SKM-1 (cell line): Measurements from ENCODE around the gene NEUROG3.
"Not testable (repeated sequence)": the region's sequence is repeated elsewhere in the genome, so short reads cannot be mapped to it uniquely, and the experiment has no call there.

Experiments used
- DNase-seq: peaks from one replicate; lab custom pipeline; 2025; ENCODE audit not compliant: unreplicated experiment; lab: John Stamatoyannopoulos, UW

Gene NEUROG3

DNA sequence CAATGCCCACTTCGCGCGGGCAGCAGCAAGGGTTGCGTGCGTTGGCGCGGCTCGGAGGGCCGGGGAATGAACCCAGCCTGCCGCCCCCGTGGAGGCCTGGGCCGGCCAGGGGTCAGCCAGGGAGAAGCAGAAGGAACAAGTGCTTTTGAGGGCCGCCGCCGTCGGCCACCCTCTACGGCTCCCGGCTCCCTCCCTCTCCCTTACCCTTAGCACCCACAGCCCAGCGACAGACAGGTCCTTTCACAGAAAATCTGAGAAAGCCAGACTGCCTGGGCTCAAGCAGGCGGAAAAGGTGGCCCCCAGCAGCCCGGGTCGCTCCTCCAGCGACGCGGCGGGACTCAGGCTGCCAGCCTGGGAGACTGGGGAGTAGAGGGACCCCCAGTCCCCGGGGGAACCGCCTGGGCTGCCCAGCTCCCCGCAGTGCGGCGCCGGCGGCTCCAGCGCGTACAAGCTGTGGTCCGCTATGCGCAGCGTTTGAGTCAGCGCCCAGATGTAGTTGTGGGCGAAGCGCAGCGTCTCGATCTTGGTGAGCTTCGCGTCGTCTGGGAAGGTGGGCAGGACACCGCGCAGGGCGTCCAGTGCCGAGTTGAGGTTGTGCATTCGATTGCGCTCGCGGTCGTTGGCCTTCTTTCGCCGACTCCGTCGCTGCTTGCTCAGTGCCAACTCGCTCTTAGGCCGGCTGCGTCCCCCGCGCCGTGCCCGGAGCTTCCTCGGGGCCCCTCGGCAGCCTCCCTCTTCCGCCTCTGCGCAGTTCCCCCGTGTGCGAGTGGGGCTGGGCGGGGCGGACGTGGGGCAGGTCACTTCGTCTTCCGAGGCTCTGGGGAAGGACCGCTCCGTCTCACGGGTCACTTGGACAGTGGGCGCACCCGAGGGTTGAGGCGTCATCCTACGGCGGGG is 815 bp downstream of the NEUROG3 start:
- no peak for DNase-seq

DNA sequence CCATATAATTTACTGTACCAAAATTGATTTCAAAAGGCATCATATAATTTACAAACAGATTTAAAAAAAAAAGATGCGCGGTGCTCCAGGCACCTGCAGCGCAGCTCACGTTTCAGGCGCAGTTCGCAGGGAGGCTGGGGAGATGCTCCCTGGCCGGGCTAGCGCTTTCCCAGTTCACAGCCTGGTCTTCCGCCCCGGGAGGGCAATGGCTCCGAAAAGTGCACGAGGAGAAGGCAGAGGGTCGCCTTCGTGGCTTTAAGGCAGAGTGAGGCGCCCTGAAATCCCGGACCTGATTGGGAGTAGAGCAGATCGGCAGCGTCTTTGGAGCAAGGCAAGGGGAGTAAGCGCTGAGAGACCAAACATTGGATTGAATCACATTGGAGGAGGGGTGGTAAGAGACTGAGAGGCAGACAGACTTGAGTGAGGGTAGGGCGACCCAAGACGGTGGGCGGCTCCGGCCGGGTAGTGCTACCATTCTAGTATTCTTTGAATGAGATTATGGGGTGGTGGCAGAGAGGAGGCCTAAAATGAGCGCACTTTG is 1.5 kb downstream of the NEUROG3 start:
- no peak for DNase-seq

DNA sequence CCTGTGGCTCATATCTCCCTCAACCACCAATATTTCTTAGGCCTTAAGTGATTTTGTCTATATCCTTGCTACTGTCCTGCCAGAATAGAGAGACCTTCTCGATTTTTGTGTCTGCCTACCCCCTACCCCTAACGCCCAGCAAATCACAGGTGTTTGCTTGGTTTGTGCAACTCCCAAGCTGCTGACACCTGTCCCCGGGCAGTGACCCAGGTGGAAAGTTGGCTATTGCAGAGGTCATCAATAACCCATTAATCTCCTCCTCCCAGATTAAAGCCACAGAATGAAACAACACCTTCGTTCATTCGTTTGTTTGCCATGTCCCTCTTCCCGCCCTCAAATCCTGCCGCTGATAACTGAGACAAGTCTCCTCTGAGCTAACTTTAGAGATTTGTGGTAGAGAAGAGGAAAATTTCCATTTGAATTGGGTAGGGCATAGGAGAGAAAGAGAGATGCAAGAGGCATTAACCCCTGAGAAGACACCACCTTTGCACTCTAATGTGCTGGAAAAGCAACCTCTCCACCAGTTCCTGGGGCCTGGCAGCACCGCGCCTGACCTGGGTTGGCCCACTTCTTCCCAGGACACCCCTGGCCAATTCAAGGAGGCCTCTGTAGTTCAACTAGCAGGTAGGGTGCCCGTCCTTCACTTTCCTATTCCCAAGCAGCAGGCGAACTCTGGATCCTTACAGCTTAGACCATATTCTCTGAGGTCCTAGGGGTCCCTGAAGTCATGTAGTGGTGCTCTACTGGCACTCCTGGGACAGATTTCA is 3.0 kb downstream of the NEUROG3 start:
- no peak for DNase-seq

DNA sequence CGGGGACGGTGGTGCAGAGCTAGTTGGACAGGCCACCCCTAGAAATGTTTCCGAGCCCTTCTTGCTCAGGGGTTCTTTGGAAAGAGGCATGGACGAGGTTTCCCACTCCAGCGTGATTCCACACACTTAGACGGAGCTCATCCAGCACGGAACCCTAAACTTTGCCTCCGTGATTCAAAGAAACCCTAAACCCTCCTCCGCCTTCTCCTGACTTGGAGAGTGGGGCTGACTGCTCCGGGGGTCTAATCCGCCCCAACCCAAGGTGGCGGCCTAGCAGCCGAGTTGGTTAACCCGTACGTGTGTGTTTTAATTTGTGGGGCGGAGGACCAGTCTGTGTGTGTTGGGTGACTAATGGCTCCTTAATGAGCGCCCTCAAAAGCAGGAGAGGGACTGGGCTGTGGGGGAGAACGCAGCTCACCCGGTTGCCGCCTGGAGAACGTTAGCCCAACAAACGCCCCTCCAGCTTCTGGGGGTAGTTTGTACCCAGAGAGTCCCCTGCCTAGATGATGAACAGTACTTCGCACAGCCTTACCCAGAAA is 3.8 kb downstream of the NEUROG3 start:
- DNase-seq = no peak

DNA sequence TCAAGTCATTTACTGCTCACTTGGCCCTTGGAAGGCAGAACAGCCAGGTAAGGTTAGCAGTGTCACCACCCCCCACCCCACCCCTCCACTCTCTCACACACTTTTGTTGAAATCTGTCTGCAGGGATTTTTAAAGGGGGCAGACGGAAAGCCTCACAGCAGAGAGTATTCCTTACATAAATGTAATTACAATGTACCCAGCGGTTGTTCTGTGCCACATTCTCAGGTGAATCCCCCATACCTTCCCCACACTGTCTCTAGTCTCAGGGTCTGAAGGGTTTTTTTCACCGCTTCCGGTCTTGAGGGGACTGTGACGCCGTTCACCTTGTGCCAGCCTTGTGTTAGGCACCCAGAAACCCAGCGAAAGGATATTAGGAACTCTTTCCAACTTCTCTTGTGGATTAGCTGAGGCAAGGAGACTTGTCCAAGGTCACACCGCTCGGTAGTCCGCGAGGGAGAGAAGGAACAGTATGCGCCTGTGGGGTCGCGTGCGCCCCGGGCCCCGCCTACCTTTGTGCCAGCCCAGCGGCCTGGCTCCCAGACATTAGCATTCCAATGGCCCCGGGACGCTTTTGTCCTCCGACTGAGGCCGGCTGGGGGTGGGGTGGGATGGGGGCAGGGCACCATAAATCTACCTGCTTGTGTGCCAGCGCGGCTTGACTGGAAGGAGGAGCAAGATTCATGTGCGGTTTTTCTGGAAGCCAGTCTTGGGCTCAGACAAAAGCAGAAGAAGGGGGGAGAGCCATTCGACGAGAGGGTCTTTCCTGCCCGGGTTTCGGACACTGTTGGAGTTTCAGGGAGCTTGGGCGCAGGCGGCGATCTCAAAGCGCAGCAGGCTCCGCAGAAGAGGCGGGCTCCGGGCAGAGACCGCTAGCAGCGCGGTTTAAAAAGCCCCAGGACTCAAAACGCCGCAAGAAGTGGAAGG is 4.5 kb downstream of the NEUROG3 start:
- DNase-seq = no peak

DNA sequence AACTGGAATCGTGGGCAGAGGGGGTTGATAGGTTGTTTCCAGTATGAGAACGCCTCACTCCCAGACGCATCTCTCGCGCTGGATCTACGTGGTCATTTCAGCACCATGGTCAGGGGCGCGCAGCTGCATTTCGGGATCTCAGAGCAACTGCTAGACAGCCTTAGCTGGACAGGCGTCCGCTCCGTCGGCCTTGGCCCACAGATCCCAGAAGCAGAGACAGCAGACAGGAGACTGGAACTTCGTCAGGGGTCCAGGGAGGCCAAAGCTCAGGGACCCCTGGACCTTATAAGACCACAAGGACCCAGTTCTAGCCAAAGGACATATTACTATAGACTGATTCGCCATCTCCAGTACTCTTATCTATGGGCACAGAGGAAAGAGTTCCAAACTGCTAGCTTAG is 5.3 kb downstream of the NEUROG3 start:
- DNase-seq = no peak

DNA sequence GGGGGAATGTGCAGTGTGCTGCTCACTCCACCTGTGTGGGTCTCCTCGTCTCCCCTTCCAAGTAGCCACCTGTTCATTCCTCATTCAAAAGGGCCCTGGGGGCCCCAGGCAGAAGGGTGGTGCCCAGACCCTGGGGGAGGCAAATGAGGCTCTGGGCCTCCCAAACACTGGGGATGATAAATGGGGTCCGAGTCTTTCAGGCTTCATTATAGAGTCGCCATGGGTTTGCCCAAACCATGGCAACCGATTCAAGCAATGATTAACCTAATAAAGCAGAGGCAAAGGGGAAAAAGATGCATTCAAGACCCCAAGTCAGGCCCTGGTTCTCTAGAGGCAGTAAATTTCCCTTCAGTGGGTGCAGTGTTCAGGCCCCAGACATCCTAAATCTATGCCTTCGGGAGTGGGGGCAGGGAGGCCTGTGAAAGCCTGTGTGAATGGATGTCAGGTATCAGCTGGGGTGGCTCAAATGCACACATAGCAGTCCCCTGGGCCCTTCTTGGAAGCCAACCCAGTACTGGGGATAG is 10.4 kb downstream of the NEUROG3 start:
- DNase-seq = no peak

DNA sequence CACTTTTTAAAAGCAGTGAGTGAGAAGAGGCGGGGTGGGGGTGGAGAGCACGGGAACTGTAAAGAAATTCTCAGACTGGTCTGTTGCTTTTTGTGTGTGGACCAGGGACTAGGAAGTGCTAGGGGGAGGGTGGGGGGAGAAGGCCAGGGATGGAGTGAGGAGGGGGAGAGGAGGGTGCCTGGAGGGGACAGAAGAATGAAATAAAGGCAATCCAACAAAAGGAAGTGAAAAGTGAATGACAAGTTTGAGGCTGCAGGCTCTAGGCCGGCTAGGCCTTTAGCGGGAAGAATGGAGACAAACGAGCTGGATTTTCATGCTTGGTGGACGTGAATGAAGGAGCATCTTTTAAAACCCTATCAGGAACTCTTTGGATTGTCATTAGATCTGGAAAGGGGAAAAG is 13.7 kb downstream of the NEUROG3 start:
- no peak for DNase-seq

DNA sequence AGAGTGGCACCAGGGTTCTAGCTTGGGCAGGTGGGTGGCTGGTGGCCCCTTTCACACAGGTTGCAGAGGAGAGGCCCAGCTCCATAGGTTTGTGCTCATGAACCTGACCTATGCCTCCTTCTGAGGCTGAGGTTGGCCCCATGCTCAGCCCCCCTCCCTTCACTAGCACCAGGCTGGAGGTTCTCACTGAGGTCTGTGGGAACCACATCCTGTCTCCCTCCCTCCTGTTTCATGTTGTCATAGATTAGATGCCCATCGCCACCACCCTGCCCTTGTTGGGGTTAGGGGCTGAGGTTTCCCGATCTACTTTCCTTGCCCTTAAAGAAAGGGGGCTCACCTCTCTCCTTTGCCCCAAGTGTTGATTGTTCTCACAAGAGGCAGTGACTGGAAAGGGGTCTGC is 14.7 kb downstream of the NEUROG3 start:
- no peak for DNase-seq

DNA sequence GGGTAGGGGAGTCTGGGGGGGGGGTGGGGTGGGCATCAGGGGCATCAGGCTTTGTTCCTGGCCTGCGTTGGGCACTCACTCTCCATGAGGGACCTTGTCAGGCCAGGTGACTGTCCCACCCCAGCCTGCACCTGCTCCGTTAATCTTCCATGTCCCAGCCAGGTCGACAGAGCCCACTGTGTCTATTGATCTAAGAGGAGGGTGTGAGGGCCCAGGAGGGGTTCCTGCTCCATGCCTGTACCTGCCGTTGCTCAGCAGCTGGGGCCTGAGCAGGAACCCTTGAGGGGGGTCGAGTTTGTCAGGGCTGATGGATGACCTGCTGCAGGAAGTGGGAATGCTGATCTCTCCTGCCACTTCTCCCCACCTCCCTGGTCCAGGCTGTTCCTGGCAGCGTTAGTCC is 18.6 kb downstream of the NEUROG3 start:
- DNase-seq = no peak

DNA sequence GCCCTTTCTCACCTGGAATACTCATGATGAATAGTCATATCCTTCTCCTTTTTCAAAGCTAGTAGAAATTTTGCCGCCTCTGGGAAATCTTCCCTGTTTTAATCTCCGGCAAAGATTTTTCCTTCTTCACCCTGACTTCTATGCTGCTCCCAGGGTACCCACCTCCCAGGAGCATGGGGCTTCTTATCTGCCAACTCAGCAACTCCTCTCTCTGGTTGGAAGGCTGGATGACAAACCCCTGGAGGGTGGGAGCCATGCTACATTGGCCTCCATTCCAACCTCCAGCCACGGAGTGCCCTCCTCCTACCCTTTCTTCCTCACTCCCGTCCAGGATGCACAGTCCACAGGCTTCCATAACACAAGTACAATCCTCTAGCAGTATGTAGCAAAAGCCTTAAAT is 19.9 kb downstream of the NEUROG3 start:
- DNase-seq = no peak

DNA sequence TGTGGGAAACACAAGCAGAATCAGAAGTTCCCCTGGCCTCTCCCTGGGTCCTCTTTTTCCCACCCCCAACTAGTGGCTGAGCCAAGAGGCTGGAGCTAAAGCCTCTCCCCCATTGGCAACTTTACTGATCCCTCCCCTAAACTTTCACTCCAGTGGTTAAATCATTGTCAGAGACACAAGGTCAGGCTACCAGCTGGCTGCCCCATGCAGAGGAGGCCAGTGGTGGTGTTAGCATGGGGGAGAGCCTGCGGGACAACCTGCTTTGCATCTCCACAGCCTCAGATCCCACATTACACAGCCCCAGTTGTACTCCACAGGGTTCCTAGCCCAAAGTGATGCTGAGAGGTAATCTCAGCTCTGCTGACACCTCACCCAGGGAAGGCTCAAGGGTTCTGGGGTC is 21.0 kb downstream of the NEUROG3 start:
- no peak for DNase-seq

DNA sequence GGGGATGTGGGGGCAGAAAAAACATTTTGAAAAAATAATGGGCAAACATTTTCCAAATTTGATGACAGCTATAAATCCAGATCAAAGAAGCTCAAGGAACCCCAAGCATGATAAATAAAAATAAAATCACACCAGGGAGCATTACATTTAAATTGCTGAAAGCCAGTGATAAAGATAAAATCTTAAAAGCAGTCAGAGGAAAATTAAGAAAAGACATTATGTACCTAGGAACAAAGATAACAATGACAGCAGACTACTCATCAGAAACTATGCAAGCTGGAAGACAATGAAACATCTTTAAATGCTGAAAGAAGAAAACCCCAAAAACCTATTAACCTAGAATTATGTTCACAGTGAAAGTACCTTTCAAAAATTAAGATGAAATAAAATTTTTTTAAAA is 23.3 kb downstream of the NEUROG3 start:
- DNase-seq = no peak

DNA sequence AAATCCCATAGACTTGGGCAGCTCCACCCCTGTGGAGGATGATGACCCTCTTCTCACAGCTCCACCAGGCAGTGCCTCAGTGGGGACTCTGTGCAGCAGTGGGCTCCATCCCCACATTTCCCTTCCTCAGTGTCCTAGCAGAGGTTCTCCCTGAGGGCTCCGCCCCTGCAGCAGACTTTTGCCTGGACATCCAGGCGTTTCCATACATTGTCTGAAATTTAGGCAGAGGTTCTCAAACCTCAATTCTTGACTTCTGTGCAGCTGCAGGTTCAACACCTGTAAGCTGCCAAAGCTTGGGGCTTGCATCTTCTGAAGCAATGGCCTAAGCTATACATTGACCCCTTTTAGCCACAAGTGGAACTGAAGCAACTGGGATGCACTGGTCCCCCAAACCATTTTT is 31.8 kb downstream of the NEUROG3 start:
- DNase-seq = no peak

DNA sequence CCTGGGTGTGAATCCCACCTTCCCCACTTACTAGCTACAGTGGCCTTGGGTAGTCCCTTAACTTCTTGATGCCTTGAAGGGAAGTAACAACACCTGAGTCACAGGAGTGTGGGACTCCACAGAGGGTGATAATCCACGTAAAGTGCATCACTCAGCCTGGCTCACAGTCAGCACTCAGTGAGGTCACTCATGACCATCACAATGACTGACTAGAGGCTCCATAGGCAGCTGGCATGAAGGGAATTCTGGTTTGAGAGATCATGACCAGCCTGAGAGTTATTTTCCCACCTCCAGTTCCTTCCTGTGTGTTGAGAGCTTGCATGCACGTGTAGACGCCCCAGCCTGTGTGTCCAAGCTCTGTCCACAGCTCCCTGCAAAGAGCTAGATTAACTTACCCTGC is 34.8 kb downstream of the NEUROG3 start:
- no peak for DNase-seq

DNA sequence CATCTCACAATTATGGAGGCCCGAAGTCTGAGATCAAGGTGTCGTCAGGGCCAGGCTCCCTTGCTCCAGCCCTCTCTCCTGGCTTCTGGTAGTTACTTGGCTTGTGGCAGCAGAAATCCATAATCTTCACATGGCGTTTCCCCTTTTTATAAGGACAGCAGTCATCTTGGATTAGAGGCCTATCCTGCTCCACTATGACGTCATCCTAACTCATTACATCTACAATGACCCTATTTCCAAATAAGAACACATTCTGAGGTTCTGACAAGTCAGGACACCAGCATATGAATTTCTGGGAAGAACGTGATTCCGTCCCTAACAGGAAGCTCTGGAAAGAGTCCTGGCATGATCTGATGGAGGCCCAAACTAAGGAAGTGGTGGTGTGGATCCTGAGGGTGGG is 35.8 kb downstream of the NEUROG3 start:
- DNase-seq = no peak

DNA sequence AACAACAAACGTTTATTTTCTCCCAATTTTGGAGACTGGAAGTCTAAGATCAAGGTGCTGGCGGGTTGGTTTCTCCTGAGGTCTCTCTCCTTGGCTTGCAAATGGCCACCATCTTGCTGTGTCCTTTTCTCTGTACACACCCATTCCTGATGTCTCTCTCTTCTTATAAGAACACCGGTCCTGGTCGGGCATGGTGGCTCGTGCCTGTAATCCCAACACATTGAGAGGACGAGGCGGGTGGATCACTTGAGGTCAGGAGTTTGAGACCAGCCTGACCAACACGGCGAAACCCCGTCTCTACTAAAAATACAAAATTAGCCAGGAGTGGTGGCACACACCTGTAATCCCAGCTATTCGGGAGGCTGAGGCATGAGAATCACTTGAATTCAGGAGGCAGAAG is 36.7 kb downstream of the NEUROG3 start:
- not testable (repeated sequence) for DNase-seq

DNA sequence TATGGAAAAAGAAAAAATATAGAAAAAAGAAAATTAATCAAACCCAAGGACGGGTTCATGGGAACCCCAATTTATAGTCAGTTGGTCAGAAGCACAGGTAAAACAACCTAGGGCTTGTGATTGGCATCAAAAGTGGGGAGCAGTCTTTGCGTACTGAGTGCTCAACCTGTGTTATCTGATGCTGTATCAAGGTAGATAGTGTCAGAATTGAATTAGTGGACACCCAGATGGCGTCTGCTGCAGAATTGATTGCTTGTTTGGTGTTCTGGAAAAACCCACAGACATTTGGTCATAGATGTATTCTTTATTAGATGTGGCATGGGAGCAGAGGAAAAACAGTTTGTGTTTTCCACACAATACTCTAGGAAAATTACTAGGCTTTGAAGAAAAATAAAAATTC is 39.6 kb downstream of the NEUROG3 start:
- no peak for DNase-seq

DNA sequence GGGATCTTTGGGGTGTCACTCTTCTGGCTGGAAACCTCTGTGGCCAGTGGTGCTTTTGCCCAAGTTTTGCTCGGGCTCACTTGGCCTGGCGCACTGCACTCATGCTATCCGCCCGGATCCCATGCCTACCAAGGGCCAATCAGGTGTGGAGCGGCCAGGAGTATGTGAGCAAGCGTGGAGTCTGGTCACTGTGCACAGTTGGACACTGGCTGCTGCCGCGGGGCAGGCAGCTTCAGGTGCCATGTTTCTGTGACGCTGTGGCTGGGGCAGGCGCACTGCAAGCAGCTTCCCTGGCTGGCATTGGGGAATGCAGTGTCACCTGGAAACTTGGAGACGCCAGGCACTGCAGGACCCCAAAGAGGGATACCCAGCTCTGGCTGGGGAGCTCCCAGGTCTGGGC is 45.3 kb downstream of the NEUROG3 start:
- DNase-seq = no peak
